Adrenal gland (tissue), 12 donors: Measurements from ENCODE around the gene HHEX. TPM values are rescaled to one million over a fixed set of nuclear protein-coding genes. Genes with fewer than 3 reads are reported as not detected.
"Not testable (repeated sequence)": the region's sequence is repeated elsewhere in the genome, so short reads cannot be mapped to it uniquely, and the experiment has no call there.

Experiments used
- DNase-seq, 7 donors: peaks; one replicate each; pipeline ENCODE4 v3.0.0-alpha.2; 2019 to 2020
- H3K27ac ChIP-seq, 5 donors: fragments of 200-600 bp; sonication (generic) in 4 of 5; 1 replicate in 3 of 5; 2 replicates in 2 of 5; pipeline versions ENCODE4 v1.5.1 to v1.8.0; 2016 to 2020; ENCODE audit warnings: mild to moderate bottlenecking in 1 of 5
- H3K27me3 ChIP-seq: fragments of 200-600 bp; 2 replicates; pipeline ENCODE4 v1.8.0; 2021
- H3K36me3 ChIP-seq, 2 donors: fragments of 200-600 bp; replicated peaks in 1 of 2; 1 replicate in 1 of 2; 2 replicates in 1 of 2; pipeline versions ENCODE4 v1.5.1 to v1.8.0; 2018 to 2022
- H3K4me1 ChIP-seq, 2 donors: fragments of 200-600 bp; replicated peaks in 1 of 2; 1 replicate in 1 of 2; 2 replicates in 1 of 2; pipeline versions ENCODE4 v1.5.1 to v1.8.0; 2018 to 2021
- H3K4me3 ChIP-seq, 4 donors: fragments of 200-600 bp; sonication (generic) in 3 of 4; one replicate each; pipeline ENCODE4 v1.5.1; 2016 to 2018
- H3K9me3 ChIP-seq, 3 donors: fragments of 200-600 bp; sonication (generic) in 1 of 3; replicated peaks in 1 of 3; 1 replicate in 2 of 3; 2 replicates in 1 of 3; pipeline versions ENCODE4 v1.5.1 to v1.8.0; 2016 to 2021
- POLR2A ChIP-seq, 2 donors: fragments of 450-650 bp; IDR thresholded peaks; one replicate each; pipeline ENCODE4 v1.6.1; 2017; ENCODE audit warnings: antibody characterized with exemption in 2 of 2, mild to moderate bottlenecking in 2 of 2, moderate library complexity in 1 of 2
- WGBS, 4 donors: extraction: QIAGEN DNeasy Blood & Tissue Kit in 2 of 4; methylation state at CpG; one replicate each; pipeline versions ENCODE4 v1.1.5 to v1.1.7; 2013 to 2017; 5-methylcytosine and 5-hydroxymethylcytosine counted together
- intact Hi-C, 2 donors: fragments of 100-400 bp; cut with DNase I; formaldehyde crosslinking; loops; one replicate each; pipeline versions ENCODE4 v1.14.1 to v1.15.0; 2022 to 2023
- polyA plus RNA-seq, 3 donors: library from polyadenylated mRNA; stranded (reverse); fragments of 200-250 nt in 2 of 3; fragments of 350-450 nt in 1 of 3; fragmentation: Illumina TruSeq in 1 of 3; extraction: RNeasy Lipid Tissue Mini Kit (QIAGEN cat#74804) in 1 of 3; gene quantifications; one replicate each; pipeline ENCODE4 v1.2.3, GENCODE V29; 2013 to 2014
- small RNA-seq, 2 donors: library from RNA; depleted of rRNA; stranded (forward); fragments of <200 nt; gene quantifications; one replicate each; pipeline ENCODE3, GENCODE V24; 2016
- total RNA-seq, 9 donors: library from RNA; depleted of rRNA in 4 of 9; stranded (reverse); fragments of >200 nt in 4 of 9; fragments of 120-200 nt in 1 of 9; fragmentation: NEBNext Ultra II Directional in 1 of 9; extraction: Animal tissue kit (Norgen Biotek cat#: 25700) in 1 of 9; gene quantifications; one replicate each; pipeline versions ENCODE4 v1.1.0 to v1.2.4, GENCODE V29; 2013 to 2023
- TF ChIP-seq, protein P1 (sequence below), 6 experiments: fragments of 450-650 bp in 4 of 6; fragments of 200-600 bp in 2 of 6; sonication (generic) in 1 of 6; IDR thresholded peaks; 1 replicate in 5 of 6; 2 replicates in 1 of 6; pipeline versions ENCODE4 v1.5.1 to v1.8.0; 2016 to 2021; ENCODE audit warnings: antibody characterized with exemption in 6 of 6, mild to moderate bottlenecking in 2 of 6, moderate library complexity in 1 of 6
- donor health status: healthy with polysubstance abuse.
- donor health status: Bipolar disorder and iron deficiency.
- donor health status: DM: yes; HTN: yes; CAD: no.
- donor health status: DM: no; HTN: no; CAD: no.
- donor health status: DM: no; HTN: no; CAD: no.
- donor health status: DM: yes; HTN: yes; CAD: no.

The HHEX gene
- total and polyA plus RNA-seq, 12 donors: 10.2 to 49.3 (median 20.0) TPM

DNA sequence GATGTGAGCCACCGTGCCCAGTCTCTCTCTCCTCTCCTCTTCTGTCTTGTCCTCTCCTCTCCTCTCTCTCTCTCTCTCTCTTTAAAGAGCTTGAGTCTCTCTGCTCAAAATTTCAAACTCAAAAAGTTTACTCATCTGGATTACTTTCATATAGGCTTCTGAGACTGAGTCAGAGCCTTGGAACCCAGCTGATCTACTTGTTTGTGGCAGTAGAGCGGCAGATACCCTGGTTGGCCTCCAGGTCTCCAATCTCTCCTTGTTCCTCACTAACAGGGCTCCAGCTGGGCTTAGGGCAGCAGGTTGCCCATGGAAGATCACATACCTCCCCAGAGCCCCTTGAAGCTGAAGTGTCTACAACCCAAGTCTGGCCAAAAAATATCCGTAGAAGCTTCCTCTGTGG is 51.0 kb downstream of the HHEX start:
- no peaks in the 10 kb centered on the region for H3K36me3 ChIP-seq
- intact Hi-C loops: no loop called here
- no peak overlapping the region for H3K4me3 ChIP-seq
- 87 to 100% (median 92%) methylated on average over 3 of the region's 3 CpGs for WGBS, 4 donors
- H3K4me1 ChIP-seq: no peaks in the 10 kb centered on the region
- TF ChIP-seq, protein P1, sequence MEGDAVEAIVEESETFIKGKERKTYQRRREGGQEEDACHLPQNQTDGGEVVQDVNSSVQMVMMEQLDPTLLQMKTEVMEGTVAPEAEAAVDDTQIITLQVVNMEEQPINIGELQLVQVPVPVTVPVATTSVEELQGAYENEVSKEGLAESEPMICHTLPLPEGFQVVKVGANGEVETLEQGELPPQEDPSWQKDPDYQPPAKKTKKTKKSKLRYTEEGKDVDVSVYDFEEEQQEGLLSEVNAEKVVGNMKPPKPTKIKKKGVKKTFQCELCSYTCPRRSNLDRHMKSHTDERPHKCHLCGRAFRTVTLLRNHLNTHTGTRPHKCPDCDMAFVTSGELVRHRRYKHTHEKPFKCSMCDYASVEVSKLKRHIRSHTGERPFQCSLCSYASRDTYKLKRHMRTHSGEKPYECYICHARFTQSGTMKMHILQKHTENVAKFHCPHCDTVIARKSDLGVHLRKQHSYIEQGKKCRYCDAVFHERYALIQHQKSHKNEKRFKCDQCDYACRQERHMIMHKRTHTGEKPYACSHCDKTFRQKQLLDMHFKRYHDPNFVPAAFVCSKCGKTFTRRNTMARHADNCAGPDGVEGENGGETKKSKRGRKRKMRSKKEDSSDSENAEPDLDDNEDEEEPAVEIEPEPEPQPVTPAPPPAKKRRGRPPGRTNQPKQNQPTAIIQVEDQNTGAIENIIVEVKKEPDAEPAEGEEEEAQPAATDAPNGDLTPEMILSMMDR (IDR thresholded peaks at IDR 0.05): no peak
- TF ChIP-seq POLR2A (IDR thresholded peaks at IDR 0.05): no peak
- no peaks in the 10 kb centered on the region for H3K9me3 ChIP-seq
- H3K27me3 ChIP-seq: no peaks in the 10 kb centered on the region
- DNase-seq: no peak
- H3K27ac ChIP-seq: no peak overlapping the region

DNA sequence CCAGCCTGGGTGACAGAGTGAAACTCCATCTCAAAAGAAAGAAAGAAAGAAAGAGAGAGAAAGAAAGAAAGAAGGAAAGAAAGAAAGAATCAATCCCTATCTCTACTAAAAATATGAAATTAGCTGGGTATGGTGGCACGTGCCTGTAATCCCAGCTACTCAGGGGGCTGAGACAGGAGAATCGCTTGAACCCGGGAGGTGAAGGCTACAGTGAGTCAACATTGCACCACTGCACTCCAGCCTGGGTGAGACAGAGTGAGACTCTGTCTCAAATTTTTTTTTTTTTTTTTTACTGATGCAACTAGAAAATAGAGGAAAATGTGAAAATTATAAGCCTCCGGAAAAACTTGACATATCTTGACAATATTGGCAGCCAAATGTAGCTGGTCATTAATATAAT is 52.0 kb downstream of the HHEX start:
- H3K27ac ChIP-seq, H3K36me3 ChIP-seq, intact Hi-C loops, H3K9me3 ChIP-seq, H3K4me1 ChIP-seq, H3K4me3 ChIP-seq, H3K27me3 ChIP-seq: not testable (repeated sequence)
- 54 to 61% (median 58%) methylated on average over 4 of the region's 4 CpGs for WGBS, 4 donors
- DNase-seq: peak in 3 of 7 donors; percentile 32 to 37 (median 34)

DNA sequence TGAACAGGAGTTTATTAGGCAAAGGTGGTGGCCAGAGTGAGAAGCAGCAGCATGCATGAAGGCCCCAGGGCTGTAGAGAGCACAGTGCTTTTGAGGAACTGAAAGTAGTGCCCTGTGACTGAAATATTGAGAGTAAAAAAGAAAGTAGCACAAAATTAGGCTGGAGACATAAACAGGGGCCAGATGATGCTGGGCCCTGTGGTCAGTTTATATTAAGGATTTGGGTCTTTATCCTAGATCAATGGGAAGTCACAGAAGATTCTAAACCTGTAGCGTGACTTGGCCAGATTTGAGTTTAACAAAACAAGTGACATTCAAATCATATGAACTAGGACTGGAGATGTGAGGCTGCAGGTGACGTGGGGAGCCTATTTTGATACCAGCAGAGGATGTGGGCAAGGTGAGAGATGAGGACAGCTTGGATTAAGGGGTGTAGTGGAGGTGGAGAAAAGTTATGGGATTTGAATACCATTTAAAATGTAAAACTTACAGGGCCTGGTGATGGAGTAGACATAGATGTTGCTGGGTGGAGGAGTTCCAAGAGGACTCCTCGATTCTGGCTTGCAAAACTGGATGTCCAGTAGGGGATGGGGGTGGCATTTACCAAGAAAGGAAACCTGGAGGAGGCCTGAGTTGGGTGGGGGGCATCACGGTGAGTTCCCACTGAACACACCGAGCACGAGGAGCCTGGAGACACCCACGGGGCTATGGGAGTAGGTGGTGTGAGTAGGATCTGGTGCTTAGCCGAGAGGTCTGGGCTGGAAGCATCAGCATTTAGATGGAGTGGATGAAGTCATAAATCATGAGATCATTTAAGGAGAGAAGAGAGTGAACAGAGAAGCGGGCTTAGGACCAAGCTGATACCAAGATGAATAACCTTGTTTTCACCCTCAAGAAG is 52.8 kb downstream of the HHEX start:
- DNase-seq: peak in 1 of 7 donors; percentile 6
- Histone ChIP-seq H3K9me3 (no peaks in the 10 kb centered on the region), H3K27ac (no peak overlapping the region), H3K36me3 (no peaks in the 10 kb centered on the region), H3K4me1 (peaks cover 0 to 4% of the 10 kb centered on the region in 2 donors), H3K4me3 (no peak overlapping the region), H3K27me3 (no peaks in the 10 kb centered on the region)
- TF ChIP-seq POLR2A (IDR thresholded peaks at IDR 0.05): no peak
- TF ChIP-seq, protein P1 (IDR thresholded peaks at IDR 0.05): no peak
- intact Hi-C loops: no loop called here
- WGBS, 4 donors: 85 to 93% (median 90%) methylated on average over 9 of the region's 9 CpGs

Small RNA genes within 50 kb of the gene (small RNA-seq; reads per million reads assigned to genes)
- 0 reads per million in 2 donors for gene RF00019
- 0 reads per million in 2 donors for gene RN7SL644P

Other genes starting within 250 kb of the HHEX start
- gene IDE, start 115.9 kb upstream of the HHEX start, total RNA-seq: 10 to 100 TPM; 24.5 to 62.0 (median 38.2) TPM
- gene IDE, start 115.9 kb upstream of the HHEX start, polyA plus RNA-seq: 10 to 100 TPM in 1 of 3 donors, 1 to 10 TPM in 2; 8.6 to 44.9 (median 8.8) TPM
- gene KIF11, start 96.8 kb upstream of the HHEX start, total RNA-seq: 10 to 100 TPM in 1 of 9 donors, 1 to 10 TPM in 6, under 1 TPM in 2; 0.48 to 11.6 (median 1.4) TPM
- 1 to 10 TPM in 1 of 3 donors, under 1 TPM in 2; 0.30 to 2.8 (median 0.64) TPM for gene KIF11, start 96.8 kb upstream of the HHEX start, polyA plus RNA-seq
- 10 to 100 TPM; 14.2 to 60.1 (median 28.3) TPM for gene EXOC6, start 158.6 kb downstream of the HHEX start, total RNA-seq
- 10 to 100 TPM in 1 of 3 donors, 1 to 10 TPM in 2; 7.1 to 25.6 (median 9.0) TPM for gene EXOC6, start 158.6 kb downstream of the HHEX start, polyA plus RNA-seq